GM21381 (cell line): ENCODE data around the gene TYW5.
A peak's percentile ranks its signal among the peaks of the same experiment; 100 is the strongest.
"Not testable (repeated sequence)": the region's sequence is repeated elsewhere in the genome, so short reads cannot be mapped to it uniquely, and the experiment has no call there.

Experiments
- ATAC-seq: cut with Tn5 transposase; IDR thresholded peaks from one replicate; pipeline ENCODE4 v1.9.1; 2021; ENCODE audit warnings: mild to moderate bottlenecking, moderate library complexity; ENCODE audit not compliant: unreplicated experiment

TYW5 gene

DNA sequence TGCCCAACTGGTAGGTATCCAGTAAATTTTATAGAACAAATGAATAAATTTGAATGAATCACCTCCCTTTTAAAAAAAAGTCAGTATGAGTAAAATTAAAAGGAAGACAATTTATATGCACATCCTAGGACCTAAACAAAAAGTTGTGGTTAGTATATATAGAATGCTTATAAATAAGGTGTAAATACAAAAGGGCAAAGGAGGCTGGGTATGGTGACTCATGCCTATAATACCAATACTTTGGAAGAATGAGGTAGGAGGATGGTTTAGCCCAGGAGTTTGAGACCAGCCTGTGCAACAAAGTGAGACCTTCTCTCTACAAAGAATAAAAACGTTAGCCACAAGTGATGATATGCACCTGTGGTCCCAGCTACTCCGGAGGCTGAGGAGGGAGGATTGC lies 31.4 kb downstream of the TYW5 start:
- ATAC-seq = no peak

DNA sequence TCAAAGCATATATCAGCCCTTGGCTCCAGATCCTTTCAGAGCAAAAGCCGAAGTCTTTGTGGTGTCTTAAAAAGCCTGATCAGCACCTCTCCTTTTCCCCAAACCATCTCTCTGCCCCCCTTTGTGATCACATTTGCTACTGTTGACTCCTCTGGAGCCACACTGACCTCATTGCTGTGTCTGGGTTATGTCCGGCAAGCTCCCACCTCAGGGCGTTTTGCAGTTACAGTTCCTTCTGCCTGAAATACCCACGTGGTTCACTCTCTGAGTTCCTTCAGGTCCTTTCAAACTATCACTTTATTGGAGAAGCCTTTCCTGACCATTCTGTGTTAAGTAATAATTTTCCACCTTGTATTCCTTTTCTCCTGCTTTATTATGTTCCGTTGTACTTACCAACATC lies 32.4 kb downstream of the TYW5 start:
- ATAC-seq = no peak

DNA sequence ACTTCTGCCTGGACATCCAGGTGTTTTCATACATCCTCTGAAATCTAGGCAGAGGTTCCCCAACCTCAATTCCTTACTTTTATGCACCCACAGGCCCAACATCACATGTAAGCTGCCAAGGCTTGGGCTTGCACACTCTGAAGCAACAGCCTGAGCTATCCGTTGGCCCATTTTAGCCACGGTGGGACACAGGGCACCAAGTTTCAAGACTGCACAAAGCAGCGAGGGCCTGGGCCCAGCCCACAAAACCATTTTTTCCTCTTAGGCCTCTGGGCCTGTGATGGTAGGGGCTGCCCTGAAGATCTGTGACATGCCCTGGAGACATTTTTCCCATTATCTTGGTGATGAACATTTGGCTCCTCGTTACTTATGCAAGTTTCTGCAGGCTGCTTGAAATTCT lies 38.3 kb downstream of the TYW5 start:
- no peak for ATAC-seq

DNA sequence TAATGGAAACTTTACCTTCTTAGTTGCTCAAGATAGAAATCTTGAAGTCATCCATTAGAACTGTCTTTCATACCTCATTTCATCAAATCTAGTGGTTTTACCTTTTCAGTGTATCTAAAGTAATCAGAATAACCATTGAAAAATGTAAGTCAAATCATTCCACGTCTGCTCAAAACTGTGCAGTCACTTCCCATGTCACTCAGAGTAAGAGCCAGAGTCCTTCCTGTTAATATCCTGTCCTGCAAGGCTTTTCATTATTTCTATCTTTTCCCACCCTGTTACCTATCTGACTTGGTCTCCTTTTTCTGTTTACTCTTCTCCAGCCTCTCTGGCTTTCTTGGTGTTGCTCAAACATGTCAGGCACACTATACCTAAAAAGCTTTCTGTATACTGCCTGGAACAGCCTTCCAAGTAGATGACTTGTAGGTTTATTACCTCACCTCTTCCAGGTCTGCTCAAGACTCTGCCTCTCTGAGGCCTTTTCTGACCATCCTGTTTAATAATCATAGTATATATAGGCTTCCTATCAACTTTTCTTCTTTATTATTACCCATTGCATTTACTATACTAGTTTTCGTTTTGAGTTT lies 40.8 kb downstream of the TYW5 start:
- ATAC-seq = no peak

DNA sequence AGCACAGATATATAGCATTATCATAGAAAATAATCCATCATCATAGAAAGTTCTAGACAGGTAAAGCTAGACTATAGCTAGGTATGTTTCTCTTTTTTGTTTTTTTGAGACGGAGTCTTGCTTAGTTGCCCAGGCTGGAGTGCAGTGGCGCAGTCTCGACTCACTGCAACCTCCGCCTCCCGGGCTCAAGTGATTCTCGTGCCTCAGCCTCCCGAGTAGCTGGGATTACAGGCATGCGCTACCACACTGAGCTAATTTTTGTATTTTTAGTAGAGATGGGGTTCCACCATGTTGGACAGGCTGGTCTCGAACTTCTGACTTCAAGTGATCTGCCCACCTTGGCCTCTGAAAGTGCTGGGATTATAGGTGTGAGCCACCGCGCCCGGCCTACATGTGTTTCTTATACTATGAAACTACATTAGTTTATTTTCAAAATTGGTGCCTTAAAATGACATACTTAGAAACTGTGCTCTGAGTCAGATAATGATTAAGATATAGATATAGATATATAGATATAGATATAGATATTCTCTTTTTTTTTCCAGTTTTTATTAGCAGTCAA lies 42.7 kb downstream of the TYW5 start:
- not testable (repeated sequence) for ATAC-seq

DNA sequence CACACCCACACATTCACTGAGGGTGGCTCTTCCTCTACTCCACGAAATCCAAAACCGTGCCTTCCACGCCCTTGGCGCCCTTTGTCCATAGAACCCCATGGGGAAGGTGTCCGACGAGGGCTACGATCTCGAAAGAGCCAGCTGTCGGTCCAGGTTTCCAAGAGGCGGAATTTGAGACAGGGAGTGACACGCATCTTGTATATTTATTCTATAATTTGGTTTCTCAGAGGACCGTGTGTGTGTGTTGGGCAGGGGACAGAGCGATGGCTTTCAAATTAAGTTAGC lies 43.5 kb downstream of the TYW5 start:
- no peak for ATAC-seq

DNA sequence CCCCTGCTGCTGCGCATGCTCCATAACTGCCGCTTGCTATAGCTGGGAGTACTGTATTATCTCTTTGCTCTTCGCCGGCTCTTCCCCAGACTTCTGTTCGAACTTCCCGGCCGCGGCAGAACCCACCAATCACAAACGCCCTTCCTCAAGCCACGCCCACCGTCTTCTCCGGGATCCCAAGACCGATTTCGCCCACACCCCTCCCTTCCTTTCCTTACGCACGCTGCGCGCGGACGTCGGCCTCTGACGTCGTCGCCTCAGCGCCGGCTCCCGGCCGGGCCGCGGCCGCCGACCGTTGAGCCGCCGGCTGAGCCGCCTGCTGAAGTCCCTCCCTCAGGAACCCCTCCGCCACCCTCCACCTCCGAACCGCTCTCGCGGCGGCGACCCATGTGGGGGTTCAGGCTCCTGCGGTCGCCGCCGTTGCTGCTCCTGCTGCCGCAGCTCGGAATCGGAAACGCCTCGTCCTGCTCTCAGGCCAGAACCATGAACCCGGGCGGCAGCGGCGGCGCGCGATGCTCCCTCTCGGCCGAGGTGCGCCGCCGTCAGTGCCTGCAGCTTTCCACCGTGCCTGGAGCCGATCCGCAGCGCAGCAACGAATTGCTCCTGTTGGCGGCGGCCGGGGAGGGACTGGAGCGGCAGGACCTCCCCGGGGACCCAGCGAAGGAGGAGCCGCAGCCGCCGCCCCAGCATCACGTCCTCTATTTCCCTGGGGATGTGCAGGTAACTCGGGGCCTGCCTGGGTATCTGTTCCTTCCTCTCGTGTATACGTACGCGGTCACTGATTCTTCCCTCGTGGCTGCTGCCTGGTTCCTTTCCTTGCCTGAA lies 44.0 kb downstream of the TYW5 start, which contains the start of gene C2orf69:
TSS of gene C2orf69 (plus strand) at position 242 of the 825 bp plus-strand sequence. CDS start at position 388, 146 bp downstream.
- peak; percentile 90 for ATAC-seq

DNA sequence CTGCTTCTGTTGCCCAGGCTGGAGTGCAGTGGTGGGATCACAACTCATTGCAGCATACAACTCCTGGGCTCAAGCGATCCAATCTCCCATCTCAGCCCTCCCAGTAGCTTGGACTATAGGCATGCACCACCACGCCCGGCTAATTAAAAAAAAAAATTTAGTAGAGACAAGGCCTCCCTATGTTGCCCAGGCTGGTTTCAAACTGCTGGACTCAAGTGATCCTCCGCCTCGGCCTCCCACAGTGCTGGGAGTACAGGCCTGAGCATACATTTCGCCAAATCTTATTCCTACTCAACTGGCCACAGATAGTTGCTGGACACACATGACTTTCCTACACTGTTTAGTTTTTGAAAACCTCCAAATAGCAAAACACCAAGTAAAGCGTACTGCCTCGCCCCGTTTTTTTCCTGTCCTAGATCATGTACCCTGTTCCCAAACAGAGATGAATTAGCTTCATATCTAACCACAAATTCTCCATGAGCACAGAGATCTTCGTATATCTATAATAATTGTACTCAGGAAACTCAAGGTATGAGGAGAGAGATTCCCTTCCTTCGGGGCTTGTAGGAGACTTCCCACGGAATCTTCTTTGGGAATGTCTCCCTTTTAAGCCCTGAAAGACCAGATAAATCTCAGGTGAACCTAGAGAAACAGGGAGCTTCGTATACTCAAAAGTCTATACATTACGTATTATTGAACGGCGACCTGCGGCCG lies 44.8 kb downstream of the TYW5 start:
- peak; percentile 0 for ATAC-seq

DNA sequence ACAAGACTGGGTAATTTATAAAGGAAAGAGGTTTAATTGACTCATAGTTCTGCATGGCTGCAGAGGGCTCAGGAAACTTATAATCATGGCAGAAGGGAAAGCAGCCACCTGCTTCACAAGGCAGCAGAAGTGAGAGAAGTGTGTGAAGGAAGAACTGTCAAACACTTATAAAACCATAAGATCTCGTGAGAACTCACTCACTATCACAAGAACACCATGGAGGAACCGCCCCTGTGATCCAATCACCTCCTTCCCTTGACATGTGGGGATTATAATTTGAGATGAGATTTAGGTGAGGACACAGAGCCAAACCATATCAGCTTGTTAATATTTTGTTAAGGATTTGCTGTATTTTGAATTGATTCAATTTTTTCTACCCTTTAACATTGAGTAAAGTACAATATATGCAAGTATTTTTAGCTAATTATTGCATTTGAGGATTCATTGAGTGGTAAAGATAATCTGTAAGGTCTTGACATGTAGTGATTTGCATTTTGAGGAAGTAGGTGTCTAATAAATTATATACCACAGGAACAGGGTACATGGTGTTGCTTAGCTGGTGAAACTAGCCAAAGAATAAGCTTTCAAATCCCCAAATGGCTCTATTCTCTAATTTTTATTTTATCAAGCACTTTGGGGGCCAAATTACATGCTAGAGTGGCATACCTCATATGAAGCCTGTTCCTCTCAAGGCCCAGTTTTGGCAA lies 48.1 kb downstream of the TYW5 start:
- ATAC-seq = no peak

DNA sequence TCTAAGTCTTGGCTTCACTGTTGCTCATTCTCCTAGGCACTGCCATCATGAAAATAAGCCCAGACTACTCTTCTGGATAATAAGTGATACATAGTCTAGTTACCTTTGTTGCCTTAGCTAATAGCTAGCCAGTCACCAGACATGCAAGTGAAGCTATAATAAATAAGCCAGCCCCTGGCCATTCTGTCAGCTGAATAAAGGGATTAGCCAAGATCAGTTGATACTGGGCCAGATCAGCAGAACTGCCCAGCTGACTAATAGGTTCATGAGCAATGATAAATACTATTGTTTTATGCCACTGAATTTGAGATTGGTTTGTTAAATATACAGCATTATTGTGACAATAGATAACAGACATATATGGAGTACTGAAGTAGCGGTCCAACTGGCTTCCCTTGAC lies 52.2 kb downstream of the TYW5 start:
- ATAC-seq = no peak

DNA sequence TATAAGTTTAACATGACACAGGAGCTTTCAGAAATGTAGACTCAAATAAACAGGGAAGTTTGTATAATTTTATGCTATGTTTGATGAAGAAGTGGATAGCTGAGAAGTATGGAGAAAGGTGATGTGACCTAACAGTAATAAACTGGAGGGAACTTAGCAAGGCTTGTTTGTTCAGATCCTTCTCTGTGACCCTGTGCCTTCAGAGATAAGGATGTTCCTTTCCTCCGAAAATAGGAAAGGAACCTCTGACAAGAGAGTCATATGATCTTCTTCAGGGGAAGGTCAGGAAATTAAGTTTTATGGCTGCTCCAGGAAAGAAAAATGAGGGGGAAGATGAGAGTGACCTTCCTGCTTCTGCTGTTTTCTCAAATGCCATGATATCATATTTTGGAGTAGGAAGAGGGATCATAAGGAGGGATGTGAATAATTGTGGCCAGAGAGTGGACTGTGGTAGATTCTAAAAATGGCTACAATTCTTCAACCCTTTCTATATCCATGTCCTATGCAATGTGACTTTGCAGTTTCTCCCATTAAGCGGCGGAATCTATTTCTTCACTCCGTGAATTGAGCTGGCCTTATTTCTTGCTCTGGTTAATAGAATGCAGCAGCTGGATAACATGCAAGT lies 52.7 kb downstream of the TYW5 start:
- no peak for ATAC-seq

DNA sequence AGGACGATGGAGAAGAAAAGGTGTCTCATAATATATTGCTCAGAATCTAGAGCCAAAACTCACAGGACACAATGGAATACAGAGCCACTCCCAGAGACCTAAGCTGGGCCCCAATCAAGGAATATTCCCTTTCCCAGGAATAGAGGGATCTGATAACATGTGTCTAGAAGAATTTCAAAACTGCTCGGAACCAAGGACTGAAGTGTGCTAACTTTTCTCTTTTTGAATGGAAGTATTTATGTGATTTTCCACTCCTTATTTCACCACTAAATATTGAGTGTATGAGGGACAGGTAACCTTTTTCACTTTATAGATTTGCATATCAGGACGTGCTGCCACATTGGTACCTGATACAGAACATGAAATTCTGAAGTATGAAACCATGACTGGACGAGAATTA lies 53.3 kb downstream of the TYW5 start:
- ATAC-seq = no peak

DNA sequence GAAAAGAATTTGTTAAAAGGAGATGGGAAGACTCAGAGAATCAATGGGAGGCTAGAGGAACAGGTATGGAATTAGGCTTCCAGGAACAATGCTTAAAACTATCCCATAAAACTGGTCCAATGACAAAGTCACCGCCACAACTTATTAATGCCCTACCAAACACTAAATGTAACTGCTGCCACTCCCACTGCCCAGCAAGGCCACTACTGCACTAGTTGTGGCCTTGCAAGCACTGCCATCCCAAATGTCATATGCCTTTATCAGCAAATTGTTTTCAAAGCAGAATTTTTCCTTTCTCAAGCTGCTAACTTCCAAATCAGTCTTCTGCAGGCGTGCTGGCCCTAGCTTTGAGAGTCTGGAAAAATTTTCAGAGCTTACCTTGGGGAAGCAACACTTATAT lies 58.7 kb downstream of the TYW5 start:
- no peak for ATAC-seq

DNA sequence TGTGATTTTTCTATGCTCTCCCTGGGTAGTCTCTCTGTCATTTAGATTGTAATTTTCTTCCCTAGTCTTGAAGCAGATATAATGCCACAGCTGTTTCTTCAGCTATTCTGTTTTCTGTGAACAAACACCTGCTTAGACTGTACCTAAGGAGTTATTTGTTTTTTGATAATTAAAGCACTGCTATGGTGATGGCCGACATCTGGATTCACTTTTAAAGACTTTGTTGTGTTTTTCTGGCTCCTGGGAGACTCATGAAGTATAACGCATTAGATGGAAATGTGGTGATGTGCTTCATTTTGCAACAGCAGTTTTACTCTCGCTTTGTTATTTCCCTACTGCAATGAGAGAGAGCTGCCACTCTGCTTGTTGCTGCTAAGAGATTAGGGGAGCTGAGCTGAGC lies 59.9 kb downstream of the TYW5 start:
- ATAC-seq = no peak

DNA sequence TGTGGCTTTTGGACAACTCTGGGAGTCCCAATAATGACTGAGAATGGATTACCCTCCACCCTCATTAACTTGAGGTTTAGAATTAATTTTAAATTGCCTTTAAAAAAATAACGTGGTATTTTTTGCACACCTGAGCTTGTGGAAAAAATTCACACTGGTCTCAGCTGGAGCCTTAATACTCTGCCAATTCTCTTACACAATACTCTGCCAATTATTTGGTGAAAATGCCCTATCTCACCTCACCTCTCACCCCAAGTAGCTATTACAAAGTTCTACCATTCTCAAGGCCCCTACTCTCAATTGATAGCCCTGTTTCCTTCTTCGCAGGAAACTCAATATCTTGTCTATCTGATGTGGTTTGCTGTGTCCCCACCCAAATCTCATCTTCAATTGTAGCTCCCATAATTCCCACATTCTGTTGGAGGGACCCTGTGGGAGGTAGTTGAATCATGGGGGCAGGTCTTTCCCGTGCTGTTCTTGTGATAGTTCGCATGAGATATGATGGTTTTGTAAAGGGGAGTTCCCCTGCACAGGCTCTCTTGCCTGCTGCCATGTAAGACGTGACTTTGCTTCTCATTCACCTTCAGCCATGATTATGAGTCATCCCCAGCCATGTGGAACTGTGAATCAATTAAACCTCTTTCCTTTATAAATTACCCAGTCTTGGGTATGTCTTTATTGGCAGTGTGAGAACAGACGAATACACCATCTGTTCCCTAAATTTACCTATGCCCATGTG lies 71.6 kb downstream of the TYW5 start:
- no peak for ATAC-seq

DNA sequence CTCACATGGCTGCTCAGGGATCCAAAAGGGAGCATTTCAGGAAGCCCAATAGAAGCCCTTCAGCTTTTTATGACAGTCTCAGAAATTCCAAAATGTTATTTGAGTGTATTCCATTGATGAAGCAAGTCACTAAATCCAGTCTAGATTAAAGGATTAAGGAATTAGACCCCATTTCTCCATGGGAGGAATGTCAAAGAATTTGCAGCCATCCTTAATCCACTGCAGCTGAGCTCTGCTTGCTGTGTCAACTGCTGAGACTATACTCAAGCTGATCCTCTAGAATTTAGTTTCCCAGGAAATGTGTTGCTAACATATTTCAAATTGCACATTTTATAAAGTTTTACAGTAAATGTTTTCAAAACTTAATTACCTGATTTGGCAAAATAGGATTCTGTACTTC lies 72.6 kb downstream of the TYW5 start:
- no peak for ATAC-seq
